SK-N-MC (cell line): ENCODE data around the gene BSDC1.
"Not testable (repeated sequence)": the region's sequence is repeated elsewhere in the genome, so short reads cannot be mapped to it uniquely, and the experiment has no call there.

Source experiments
- DNase-seq: peaks from one replicate; pipeline ENCODE4 v3.0.0-alpha.2; 2011; ENCODE audit warnings: low read depth, low spot score
- H3K27ac ChIP-seq: fragments of 200-600 bp; sonication (generic); 2 replicates; pipeline ENCODE4 v1.5.1; 2016; ENCODE audit warnings: mixed run types
- H3K36me3 ChIP-seq: fragments of 200-600 bp; sonication (generic); 2 replicates; pipeline ENCODE4 v1.6.1; 2017; ENCODE audit warnings: antibody characterized with exemption, low read length, mixed read lengths; ENCODE audit not compliant: insufficient read depth
- H3K4me3 ChIP-seq: fragments of 200-600 bp; sonication (generic); 2 replicates; pipeline ENCODE4 v1.5.1; 2016
- H3K9ac ChIP-seq: fragments of 200-600 bp; sonication (generic); 2 replicates; pipeline ENCODE4 v1.8.0; 2017; ENCODE audit warnings: mixed run types, mixed read lengths; ENCODE audit not compliant: insufficient read length
- H3K9me3 ChIP-seq: fragments of 200-600 bp; sonication (generic); 2 replicates; pipeline ENCODE4 v1.6.1; 2017; ENCODE audit warnings: low read depth, mild to moderate bottlenecking, antibody characterized with exemption, low read length, moderate library complexity, mixed read lengths
- EZH2 ChIP-seq: fragments of 200-600 bp; sonication (generic); IDR thresholded peaks from one replicate; pipeline ENCODE4 v1.6.1; 2017; ENCODE audit warnings: antibody characterized with exemption
- FOXP2 ChIP-seq: optimal IDR thresholded peaks from 2 replicates; pipeline ENCODE3; 2011; ENCODE audit warnings: mild to moderate bottlenecking, moderate library complexity; ENCODE audit not compliant: insufficient read depth; ENCODE audit errors: extremely low read length, control extremely low read depth
- POLR2AphosphoS5 ChIP-seq: IDR thresholded peaks from 2 replicates; pipeline ENCODE4 v1.6.1; 2012; ENCODE audit warnings: mild to moderate bottlenecking, low read depth, low read length, borderline replicate concordance

Gene BSDC1

GRCh38 chr1:32394141-32394889 lies at the start of gene BSDC1:
Gene BSDC1, minus strand, starts transcription at chr1:32394441. Its CDS starts 27 bp downstream, at chr1:32394414.
- no peaks in the 10 kb centered on the region for H3K9me3 ChIP-seq
- DNase-seq, result peak; percentile 57
- peak within 1 kb of the TSS; percentile 93 for H3K9ac ChIP-seq
- no peak for TF ChIP-seq EZH2
- TF ChIP-seq FOXP2, result peak; percentile 80
- TF ChIP-seq POLR2AphosphoS5, result peak; percentile 97
- peak within 1 kb of the TSS; percentile 65; the same call in 1 of the 2 replicates for H3K27ac ChIP-seq
- H3K36me3 ChIP-seq, result peaks cover 13% of the 10 kb centered on the region
- peak within 1 kb of the TSS; percentile 97 for H3K4me3 ChIP-seq

GRCh38 chr1:32441467-32441866 lies 47.2 kb upstream of the BSDC1 start:
- H3K9ac ChIP-seq, H3K9me3 ChIP-seq, H3K27ac ChIP-seq, H3K36me3 ChIP-seq, H3K4me3 ChIP-seq, DNase-seq: not testable (repeated sequence)

GRCh38 chr1:32438777-32439176 lies 44.5 kb upstream of the BSDC1 start:
- not testable (repeated sequence) for H3K9ac ChIP-seq, H3K27ac ChIP-seq, H3K36me3 ChIP-seq, H3K9me3 ChIP-seq, H3K4me3 ChIP-seq, DNase-seq

- no peak overlapping the region for H3K4me3 ChIP-seq
- DNase-seq, result no peak
- no peaks in the 10 kb centered on the region for H3K36me3 ChIP-seq
- H3K27ac ChIP-seq, result no peak overlapping the region
- H3K9ac ChIP-seq, result no peak overlapping the region
- no peak for TF ChIP-seq FOXP2
- H3K9me3 ChIP-seq, result no peaks in the 10 kb centered on the region
Measured at GRCh38 chr1:32438136-32438535, 43.9 kb upstream of the BSDC1 start.

- TF ChIP-seq POLR2AphosphoS5 (no peak), EZH2 (no peak), FOXP2 (no peak)
- Histone ChIP-seq H3K9ac (no peak overlapping the region), H3K4me3 (no peak overlapping the region), H3K36me3 (no peaks in the 10 kb centered on the region), H3K9me3 (no peaks in the 10 kb centered on the region), H3K27ac (no peak overlapping the region)
- DNase-seq, result no peak
Measured at GRCh38 chr1:32431736-32432400, 37.6 kb upstream of the BSDC1 start.

GRCh38 chr1:32427264-32427963 lies 33.2 kb upstream of the BSDC1 start:
- no peak overlapping the region for H3K27ac ChIP-seq
- TF ChIP-seq FOXP2, result no peak
- no peak for TF ChIP-seq EZH2
- no peak for TF ChIP-seq POLR2AphosphoS5
- H3K9ac ChIP-seq, result no peak overlapping the region
- no peak overlapping the region for H3K4me3 ChIP-seq
- no peaks in the 10 kb centered on the region for H3K36me3 ChIP-seq
- DNase-seq, result no peak
- H3K9me3 ChIP-seq, result no peaks in the 10 kb centered on the region

GRCh38 chr1:32426489-32427255 lies 32.4 kb upstream of the BSDC1 start:
- no peak for DNase-seq
- no peak overlapping the region for H3K4me3 ChIP-seq

GRCh38 chr1:32421775-32422174 lies 27.5 kb upstream of the BSDC1 start:
- no peak for TF ChIP-seq EZH2
- Histone ChIP-seq H3K27ac (no peak overlapping the region), H3K36me3 (no peaks in the 10 kb centered on the region), H3K9me3 (no peaks in the 10 kb centered on the region), H3K9ac (no peak overlapping the region), H3K4me3 (no peak overlapping the region)
- no peak for DNase-seq

More at GRCh38 chr1:32426489-32427255, 32.4 kb upstream of the BSDC1 start:
- no peak overlapping the region for H3K9ac ChIP-seq
- no peaks in the 10 kb centered on the region for H3K9me3 ChIP-seq
- no peaks in the 10 kb centered on the region for H3K36me3 ChIP-seq
- TF ChIP-seq FOXP2 (no peak), EZH2 (no peak), POLR2AphosphoS5 (no peak)
- H3K27ac ChIP-seq, result no peak overlapping the region
